Colonic mucosa (tissue), 4 donors: ENCODE measurements around the gene THEM5. TPM values are rescaled to one million over a fixed set of nuclear protein-coding genes. Genes with fewer than 3 reads are reported as not detected.

Source experiments
- DNase-seq: peaks from one replicate; pipeline ENCODE4 v3.0.0-alpha.2; 2020
- H3K27ac ChIP-seq: fragments of 200-600 bp; one replicate; pipeline ENCODE4 v1.8.0; 2021
- H3K27me3 ChIP-seq: fragments of 200-600 bp; one replicate; pipeline ENCODE4 v1.8.0; 2021
- H3K36me3 ChIP-seq: fragments of 200-600 bp; one replicate; pipeline ENCODE4 v1.8.0; 2021
- H3K4me1 ChIP-seq: fragments of 200-600 bp; one replicate; pipeline ENCODE4 v1.8.0; 2021; ENCODE audit warnings: mild to moderate bottlenecking
- H3K4me3 ChIP-seq: fragments of 200-600 bp; one replicate; pipeline ENCODE4 v1.8.0; 2021
- H3K9ac ChIP-seq, 2 donors: one replicate each; pipeline ENCODE4 v1.7.0; 2013; ENCODE audit warnings: control low read depth in 2 of 2, low read depth in 2 of 2, low read length in 2 of 2
- H3K9me3 ChIP-seq: fragments of 200-600 bp; one replicate; pipeline ENCODE4 v1.8.0; 2021
- CTCF ChIP-seq: fragments of 200-600 bp; IDR thresholded peaks from one replicate; pipeline ENCODE4 v1.8.0; 2022; ENCODE audit warnings: antibody characterized with exemption, mild to moderate bottlenecking
- intact Hi-C: fragments of 100-400 bp; cut with DNase I; formaldehyde crosslinking; loops from one replicate; pipeline ENCODE4 v1.14.1; 2022
- total RNA-seq, 2 donors: library from RNA; stranded (reverse); fragmentation: NEBNext Ultra II Directional in 1 of 2; extraction: Animal tissue kit (Norgen Biotek cat#: 25700) in 1 of 2; gene quantifications; one replicate each; pipeline ENCODE4 v1.2.1, GENCODE V29; 2021
- donor health status: healthy.
- donor health status: DM: no; HTN: no; CAD: no.
- donor health status: DM: no; HTN: no; CAD: no.

Gene THEM5
- total RNA-seq, 2 donors from 2014 or later, result not detected

GRCh38 chr1:151864411-151864810 lies 10.9 kb upstream of the THEM5 start:
- TF ChIP-seq CTCF, result no peak
- DNase-seq, result no peak
- intact Hi-C loops, result no loop called here
- Histone ChIP-seq H3K9ac (no peak overlapping the region), H3K36me3 (no peaks in the 10 kb centered on the region), H3K4me3 (no peak overlapping the region), H3K9me3 (no peaks in the 10 kb centered on the region), H3K27ac (no peak overlapping the region), H3K4me1 (no peaks in the 10 kb centered on the region), H3K27me3 (no peaks in the 10 kb centered on the region)

- intact Hi-C loops, result no loop called here
- TF ChIP-seq CTCF, result no peak
Measured at GRCh38 chr1:151862604-151863003, 9.1 kb upstream of the THEM5 start.

GRCh38 chr1:151860504-151861187 lies 7.1 kb upstream of the THEM5 start:
- H3K4me1 ChIP-seq, result no peaks in the 10 kb centered on the region
- no peak overlapping the region for H3K27ac ChIP-seq
- no peak for TF ChIP-seq CTCF
- no peak for DNase-seq
- intact Hi-C loops, result no loop called here
- no peak overlapping the region for H3K9ac ChIP-seq
- H3K9me3 ChIP-seq, result no peaks in the 10 kb centered on the region
- H3K36me3 ChIP-seq, result no peaks in the 10 kb centered on the region
- no peak overlapping the region for H3K4me3 ChIP-seq
- no peaks in the 10 kb centered on the region for H3K27me3 ChIP-seq

More at GRCh38 chr1:151862604-151863003, 9.1 kb upstream of the THEM5 start:
- Histone ChIP-seq H3K9ac (no peak overlapping the region), H3K36me3 (no peaks in the 10 kb centered on the region), H3K4me1 (no peaks in the 10 kb centered on the region), H3K9me3 (no peaks in the 10 kb centered on the region), H3K4me3 (no peak overlapping the region), H3K27ac (no peak overlapping the region), H3K27me3 (no peaks in the 10 kb centered on the region)
- DNase-seq, result no peak

- TF ChIP-seq CTCF, result no peak
- Histone ChIP-seq H3K27me3 (no peaks in the 10 kb centered on the region), H3K4me3 (no peak overlapping the region), H3K9ac (no peak overlapping the region), H3K9me3 (no peaks in the 10 kb centered on the region), H3K27ac (no peak overlapping the region), H3K36me3 (no peaks in the 10 kb centered on the region), H3K4me1 (no peaks in the 10 kb centered on the region)
- DNase-seq, result no peak
- intact Hi-C loops, result no loop called here
Measured at GRCh38 chr1:151859891-151860293, 6.4 kb upstream of the THEM5 start.

- no peaks in the 10 kb centered on the region for H3K4me1 ChIP-seq
- H3K9me3 ChIP-seq, result no peaks in the 10 kb centered on the region
- no peak overlapping the region for H3K27ac ChIP-seq
- no peaks in the 10 kb centered on the region for H3K36me3 ChIP-seq
- no peak overlapping the region for H3K9ac ChIP-seq
- no peak for DNase-seq
- intact Hi-C loops, result no loop called here
- no peaks in the 10 kb centered on the region for H3K27me3 ChIP-seq
- TF ChIP-seq CTCF, result no peak
- no peak overlapping the region for H3K4me3 ChIP-seq
Measured at GRCh38 chr1:151858886-151859665, 5.6 kb upstream of the THEM5 start.
